ENCODE results near the gene OR1L6. TPM values are rescaled to one million over a fixed set of nuclear protein-coding genes. Genes with fewer than 3 reads are reported as not detected.

Gene OR1L6
- total RNA-seq (not detected), polyA plus RNA-seq (not detected)
- long read RNA-seq, donor 1, result 0 reads
- long read RNA-seq, donor 2, result 0 reads
- long read RNA-seq, donor 3, result 0 reads

GRCh38 chr9:122742003-122742402 is at the start of gene OR1L6:
Gene OR1L6 (plus strand): TSS chr9:122742303. CDS start chr9:122749848, 7,545 bp downstream.
- Histone ChIP-seq H3K27me3 (no peaks in the 10 kb centered on the region), H3K4me1 (ENCODE audit: insufficient read depth) (no peaks in the 10 kb centered on the region), H3K36me3 (no peaks in the 10 kb centered on the region), H3K27ac (no peak within 1 kb of the TSS), H3K4me3 (no peak within 1 kb of the TSS), H3K9me3 (no peaks in the 10 kb centered on the region)
- intact Hi-C loops (cut with DNase I), result no loop called here
- no peak for DNase-seq
- 54 to 64% (median 55%) methylated on average over 6 of the region's 6 CpGs for WGBS, 3 donors
- no peak for TF ChIP-seq EP300 (IDR thresholded peaks at IDR 0.05)
- TF ChIP-seq POLR2A (IDR thresholded peaks at IDR 0.05), result no peak
- TF ChIP-seq, protein P1, sequence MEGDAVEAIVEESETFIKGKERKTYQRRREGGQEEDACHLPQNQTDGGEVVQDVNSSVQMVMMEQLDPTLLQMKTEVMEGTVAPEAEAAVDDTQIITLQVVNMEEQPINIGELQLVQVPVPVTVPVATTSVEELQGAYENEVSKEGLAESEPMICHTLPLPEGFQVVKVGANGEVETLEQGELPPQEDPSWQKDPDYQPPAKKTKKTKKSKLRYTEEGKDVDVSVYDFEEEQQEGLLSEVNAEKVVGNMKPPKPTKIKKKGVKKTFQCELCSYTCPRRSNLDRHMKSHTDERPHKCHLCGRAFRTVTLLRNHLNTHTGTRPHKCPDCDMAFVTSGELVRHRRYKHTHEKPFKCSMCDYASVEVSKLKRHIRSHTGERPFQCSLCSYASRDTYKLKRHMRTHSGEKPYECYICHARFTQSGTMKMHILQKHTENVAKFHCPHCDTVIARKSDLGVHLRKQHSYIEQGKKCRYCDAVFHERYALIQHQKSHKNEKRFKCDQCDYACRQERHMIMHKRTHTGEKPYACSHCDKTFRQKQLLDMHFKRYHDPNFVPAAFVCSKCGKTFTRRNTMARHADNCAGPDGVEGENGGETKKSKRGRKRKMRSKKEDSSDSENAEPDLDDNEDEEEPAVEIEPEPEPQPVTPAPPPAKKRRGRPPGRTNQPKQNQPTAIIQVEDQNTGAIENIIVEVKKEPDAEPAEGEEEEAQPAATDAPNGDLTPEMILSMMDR (IDR thresholded peaks at IDR 0.05), result no peak

DNA sequence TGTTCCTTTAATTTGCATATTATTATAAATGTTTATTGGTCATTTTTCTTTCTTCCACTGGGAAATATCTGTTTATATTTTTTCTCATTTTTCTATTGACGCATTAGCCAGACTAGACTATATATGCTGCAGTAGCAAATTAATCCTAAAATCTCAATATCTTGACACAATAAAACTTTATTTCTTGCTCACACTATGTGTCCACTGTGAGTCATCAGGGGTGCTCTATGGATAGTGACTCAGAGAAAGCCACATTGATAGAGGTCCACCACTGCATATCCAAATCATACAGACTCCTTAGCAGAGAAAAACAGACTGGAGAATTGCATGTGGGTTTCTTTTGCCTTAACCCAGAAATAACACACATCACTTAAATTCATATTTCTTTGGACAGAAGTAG is 46.4 kb upstream of the OR1L6 start:
- TF ChIP-seq, protein P1 (IDR thresholded peaks at IDR 0.05), result no peak
- TF ChIP-seq POLR2A (IDR thresholded peaks at IDR 0.05) (no peak), EP300 (IDR thresholded peaks at IDR 0.05) (no peak)
- WGBS, 3 donors, result 91 to 97% (median 92%) methylated on average over 1 of the region's 1 CpG
- no peaks in the 10 kb centered on the region for H3K36me3 ChIP-seq
- no peaks in the 10 kb centered on the region for H3K9me3 ChIP-seq
- no peaks in the 10 kb centered on the region for H3K27me3 ChIP-seq
- no peak for DNase-seq
- no peaks in the 10 kb centered on the region for H3K4me1 ChIP-seq (ENCODE audit: insufficient read depth)
- intact Hi-C loops (cut with DNase I), result no loop called here
- no peak overlapping the region for H3K27ac ChIP-seq
- no peak overlapping the region for H3K4me3 ChIP-seq

GRCh38 chr9:122718038-122718437 is 24.1 kb upstream of the OR1L6 start:
- Histone ChIP-seq H3K4me3 (no peak overlapping the region), H3K4me1 (ENCODE audit: insufficient read depth) (no peaks in the 10 kb centered on the region), H3K9me3 (no peaks in the 10 kb centered on the region), H3K27ac (no peak overlapping the region), H3K36me3 (no peaks in the 10 kb centered on the region), H3K27me3 (no peaks in the 10 kb centered on the region)
- intact Hi-C loops (cut with DNase I), result no loop called here
- TF ChIP-seq EP300 (IDR thresholded peaks at IDR 0.05), result no peak
- TF ChIP-seq POLR2A (IDR thresholded peaks at IDR 0.05), result no peak
- TF ChIP-seq, protein P1 (IDR thresholded peaks at IDR 0.05), result no peak
- no peak for DNase-seq
- WGBS, 3 donors, result 79 to 83% (median 80%) methylated on average over 7 of the region's 7 CpGs

DNA sequence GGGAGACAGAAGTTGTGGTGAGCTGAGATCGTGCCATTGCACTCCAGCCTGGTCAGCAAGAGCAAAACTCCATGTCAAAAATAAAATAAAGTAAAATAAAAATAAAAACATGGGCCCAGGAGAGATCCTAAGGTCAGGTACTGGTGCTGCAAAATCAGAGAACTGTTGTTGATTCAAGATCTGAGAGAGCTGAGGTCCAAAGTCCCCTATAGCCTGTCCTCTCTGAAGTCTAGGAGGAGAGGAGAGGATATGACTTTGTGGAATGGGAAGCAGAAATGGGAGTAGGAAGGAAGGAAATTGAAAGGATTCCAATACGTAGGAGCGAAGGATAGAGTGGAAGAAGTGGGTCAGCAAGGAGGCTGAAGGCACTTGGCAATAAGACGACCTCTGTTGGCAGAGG is 22.9 kb upstream of the OR1L6 start:
- no peak overlapping the region for H3K4me3 ChIP-seq
- intact Hi-C loops (cut with DNase I), result no loop called here
- TF ChIP-seq, protein P1 (IDR thresholded peaks at IDR 0.05), result no peak
- no peak for TF ChIP-seq EP300 (IDR thresholded peaks at IDR 0.05)
- TF ChIP-seq POLR2A (IDR thresholded peaks at IDR 0.05), result no peak

More for the DNA sequence above, 22.9 kb upstream of the OR1L6 start:
- WGBS, 3 donors, result 73 to 81% (median 76%) methylated on average over 4 of the region's 4 CpGs
- Histone ChIP-seq H3K27me3 (no peaks in the 10 kb centered on the region), H3K27ac (no peak overlapping the region), H3K36me3 (no peaks in the 10 kb centered on the region), H3K4me1 (ENCODE audit: insufficient read depth) (no peaks in the 10 kb centered on the region), H3K9me3 (no peaks in the 10 kb centered on the region)
- DNase-seq, result no peak

Data from ovary (tissue), 10 donors.